RPMI7951 (cell line): ENCODE measurements around the gene NPC1L1. TPM values are rescaled to one million over a fixed set of nuclear protein-coding genes. Genes with fewer than 3 reads are reported as not detected.

ENCODE experiments used
- DNase-seq: peaks from one replicate; pipeline ENCODE4 v3.0.0-alpha.2; 2012; ENCODE audit warnings: low read depth
- total RNA-seq: library from RNA; depleted of rRNA; stranded (reverse); fragments of >200 nt; shearing (Covaris generic); gene quantifications from 2 replicates; pipeline ENCODE4 v1.2.3, GENCODE V29; 2014

The NPC1L1 gene
- total RNA-seq, 1 experiment from 2014 or later: not detected

- DNase-seq: no peak
These were observed 2.9 kb downstream of the NPC1L1 start for GRCh38 chr7:44538093-44538797.

- no peak for DNase-seq
These were observed 3.7 kb downstream of the NPC1L1 start for GRCh38 chr7:44537442-44537841.

GRCh38 chr7:44536090-44536489 is 5.0 kb downstream of the NPC1L1 start:
- no peak for DNase-seq

- DNase-seq: no peak
These were observed 5.6 kb downstream of the NPC1L1 start for GRCh38 chr7:44535348-44536064.

- peak; percentile 44 for DNase-seq
These were observed 6.6 kb downstream of the NPC1L1 start for GRCh38 chr7:44534501-44534900.

- no peak for DNase-seq
These were observed 7.0 kb downstream of the NPC1L1 start for GRCh38 chr7:44534087-44534486.

- DNase-seq: peak; percentile 44
These were observed 7.7 kb downstream of the NPC1L1 start for GRCh38 chr7:44533301-44534055.

- DNase-seq: no peak
These were observed 9.4 kb downstream of the NPC1L1 start for GRCh38 chr7:44531421-44532380.

- no peak for DNase-seq
These were observed 10.1 kb downstream of the NPC1L1 start for GRCh38 chr7:44530990-44531389.

- no peak for DNase-seq
These were observed 16.2 kb downstream of the NPC1L1 start for GRCh38 chr7:44524811-44525388.

- no peak for DNase-seq
These were observed 18.8 kb downstream of the NPC1L1 start for GRCh38 chr7:44522315-44522714.

- DNase-seq: no peak
These were observed 19.6 kb downstream of the NPC1L1 start for GRCh38 chr7:44521347-44522095.

- DNase-seq: no peak
These were observed 20.6 kb downstream of the NPC1L1 start for GRCh38 chr7:44520574-44520973.

- no peak for DNase-seq
These were observed 21.6 kb downstream of the NPC1L1 start for GRCh38 chr7:44519546-44519945.

- no peak for DNase-seq
These were observed 22.4 kb downstream of the NPC1L1 start for GRCh38 chr7:44518761-44519160.

- no peak for DNase-seq
These were observed 24.0 kb downstream of the NPC1L1 start for GRCh38 chr7:44517175-44517574.

- DNase-seq: no peak
These were observed 25.4 kb downstream of the NPC1L1 start for GRCh38 chr7:44515590-44516268.

GRCh38 chr7:44512736-44513135 is 28.4 kb downstream of the NPC1L1 start:
- DNase-seq: no peak

- no peak for DNase-seq
These were observed 29.2 kb downstream of the NPC1L1 start for GRCh38 chr7:44511863-44512468.
